GM06990 (cell line): Measurements from ENCODE around the gene SATB1.

ENCODE experiments used
- DNase-seq: peaks from one replicate; pipeline ENCODE4 v3.0.0-alpha.2; 2011; ENCODE audit not compliant: insufficient read length; ENCODE audit errors: extremely low read depth
- H3K27me3 ChIP-seq: replicated peaks from 2 replicates; pipeline ENCODE4 v1.6.0; 2011; ENCODE audit warnings: low read length; ENCODE audit not compliant: control insufficient read depth, insufficient read depth
- H3K36me3 ChIP-seq: 2 replicates; pipeline ENCODE4 v1.5.1; 2011; ENCODE audit warnings: low read length; ENCODE audit not compliant: control insufficient read depth, insufficient read depth
- H3K4me3 ChIP-seq: replicated peaks from 2 replicates; pipeline ENCODE4 v1.5.1; 2011; ENCODE audit warnings: low read depth, mild to moderate bottlenecking, control low read depth, low read length
- TF ChIP-seq, protein P1 (sequence below): IDR thresholded peaks from 2 replicates; pipeline ENCODE4 v1.5.1; 2011; ENCODE audit warnings: low read length, control low read depth, mild to moderate bottlenecking, inconsistent platforms; ENCODE audit not compliant: insufficient read depth, poor library complexity, severe bottlenecking

Gene SATB1

GRCh38 chr3:18403061-18403460 is 22.1 kb downstream of the SATB1 start:
- no peak overlapping the region for H3K4me3 ChIP-seq
- TF ChIP-seq, protein P1, sequence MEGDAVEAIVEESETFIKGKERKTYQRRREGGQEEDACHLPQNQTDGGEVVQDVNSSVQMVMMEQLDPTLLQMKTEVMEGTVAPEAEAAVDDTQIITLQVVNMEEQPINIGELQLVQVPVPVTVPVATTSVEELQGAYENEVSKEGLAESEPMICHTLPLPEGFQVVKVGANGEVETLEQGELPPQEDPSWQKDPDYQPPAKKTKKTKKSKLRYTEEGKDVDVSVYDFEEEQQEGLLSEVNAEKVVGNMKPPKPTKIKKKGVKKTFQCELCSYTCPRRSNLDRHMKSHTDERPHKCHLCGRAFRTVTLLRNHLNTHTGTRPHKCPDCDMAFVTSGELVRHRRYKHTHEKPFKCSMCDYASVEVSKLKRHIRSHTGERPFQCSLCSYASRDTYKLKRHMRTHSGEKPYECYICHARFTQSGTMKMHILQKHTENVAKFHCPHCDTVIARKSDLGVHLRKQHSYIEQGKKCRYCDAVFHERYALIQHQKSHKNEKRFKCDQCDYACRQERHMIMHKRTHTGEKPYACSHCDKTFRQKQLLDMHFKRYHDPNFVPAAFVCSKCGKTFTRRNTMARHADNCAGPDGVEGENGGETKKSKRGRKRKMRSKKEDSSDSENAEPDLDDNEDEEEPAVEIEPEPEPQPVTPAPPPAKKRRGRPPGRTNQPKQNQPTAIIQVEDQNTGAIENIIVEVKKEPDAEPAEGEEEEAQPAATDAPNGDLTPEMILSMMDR, result no peak
- H3K27me3 ChIP-seq, result no peaks in the 10 kb centered on the region
- no peak for DNase-seq
- no peaks in the 10 kb centered on the region for H3K36me3 ChIP-seq

GRCh38 chr3:18402239-18402799 is 22.8 kb downstream of the SATB1 start:
- no peak overlapping the region for H3K4me3 ChIP-seq
- no peaks in the 10 kb centered on the region for H3K36me3 ChIP-seq
- no peaks in the 10 kb centered on the region for H3K27me3 ChIP-seq
- TF ChIP-seq, protein P1, result no peak
- DNase-seq, result no peak

GRCh38 chr3:18401300-18401961 is 23.7 kb downstream of the SATB1 start:
- no peak overlapping the region for H3K4me3 ChIP-seq
- H3K36me3 ChIP-seq, result no peaks in the 10 kb centered on the region
- TF ChIP-seq, protein P1, result no peak
- H3K27me3 ChIP-seq, result no peaks in the 10 kb centered on the region
- DNase-seq, result no peak

DNA sequence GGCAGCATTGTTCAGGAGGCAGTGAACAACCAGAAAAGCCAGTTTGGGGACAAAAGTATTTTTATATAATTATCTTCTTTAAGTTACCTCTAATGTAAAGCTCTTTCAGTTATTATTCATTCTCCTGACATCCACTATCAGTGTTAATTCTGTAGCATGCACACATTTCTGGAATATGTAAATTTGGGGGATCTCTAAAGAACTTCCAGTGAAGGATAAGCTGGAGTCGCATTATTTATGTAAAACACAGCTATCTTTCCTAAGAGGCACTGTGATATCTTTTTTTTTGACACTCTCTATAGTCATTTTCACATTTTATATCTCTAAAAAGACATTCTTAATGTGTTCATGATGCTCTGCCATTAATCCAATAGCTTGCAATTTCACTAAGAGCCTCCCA is 26.7 kb downstream of the SATB1 start:
- Histone ChIP-seq H3K27me3 (no peaks in the 10 kb centered on the region; the same call in 1 of the 2 replicates), H3K4me3 (no peak overlapping the region), H3K36me3 (no peaks in the 10 kb centered on the region)
- DNase-seq, result no peak
- TF ChIP-seq, protein P1, result no peak

GRCh38 chr3:18396428-18396827 is 28.7 kb downstream of the SATB1 start:
- TF ChIP-seq, protein P1, result no peak
- Histone ChIP-seq H3K4me3 (no peak overlapping the region), H3K36me3 (no peaks in the 10 kb centered on the region), H3K27me3 (no peaks in the 10 kb centered on the region; the same call in 1 of the 2 replicates)
- no peak for DNase-seq
